ENCODE data around the gene RANBP3. TPM values are rescaled to one million over a fixed set of nuclear protein-coding genes. Genes with fewer than 3 reads are reported as not detected.

Gene RANBP3
- total and polyA plus RNA-seq, 2 of the 8 experiments (the other 6 are each of a cell fraction or from before 2014, with no cell fraction given), result 95.4 to 122 TPM

GRCh38 chr19:5908773-5909442, 69.0 kb downstream of the RANBP3 start:
- Histone ChIP-seq H3K79me2 (ENCODE audit: control insufficient read depth in 1 of 2, insufficient read depth in 2 of 2, low read length in 2 of 2) (no peaks in the 10 kb centered on the region), H4K5ac (ENCODE audit: insufficient read length, low read depth, low read length) (no peak overlapping the region), H3K79me1 (ENCODE audit: low read depth, low read length) (no peaks in the 10 kb centered on the region), H3K14ac (ENCODE audit: insufficient read length) (no peak overlapping the region), H3K4ac (replicated peaks; ENCODE audit: insufficient read length, low read depth, low read length) (no peak overlapping the region), H3K4me3 (ENCODE audit: extremely low read depth in 1 of 4, insufficient read depth in 2 of 4, low read depth in 3 of 4, low read length in 4 of 4) (no peak overlapping the region), H4K91ac (replicated peaks; ENCODE audit: insufficient read length, low read length) (no peak overlapping the region), H4K20me1 (replicated peaks in 1 of 2; ENCODE audit: control insufficient read depth in 1 of 2, insufficient read depth in 2 of 2, low read length in 2 of 2) (peaks cover 0 to 3% of the 10 kb centered on the region in 2 experiments), H2BK12ac (ENCODE audit: low read depth, low read length) (no peak overlapping the region), H3K56ac (replicated peaks; ENCODE audit: insufficient read length, low read depth, low read length) (no peak overlapping the region), H3K4me1 (replicated peaks in 1 of 4; ENCODE audit: control insufficient read depth in 3 of 4, insufficient read depth in 4 of 4, low read length in 3 of 4) (no peaks in the 10 kb centered on the region; a peak in 1 of 7 replicates), H3K27ac (ENCODE audit: low read depth, low read length) (no peak overlapping the region), H3K9ac (replicated peaks in 1 of 4; ENCODE audit: extremely low read depth in 1 of 4, low read depth in 3 of 4, low read length in 3 of 4) (no peak overlapping the region), H2BK5ac (ENCODE audit: low read depth, low read length) (no peak overlapping the region), H3K27me3 (replicated peaks in 1 of 4; ENCODE audit: control insufficient read depth in 3 of 4, extremely low read depth in 1 of 4, insufficient read depth in 3 of 4, low read length in 3 of 4) (no peaks in the 10 kb centered on the region), H3K9me3 (ENCODE audit: insufficient read depth in 2 of 2, low read depth in 1 of 2, low read length in 1 of 2) (no peaks in the 10 kb centered on the region), H2AFZ (ENCODE audit: low read length) (no peak overlapping the region), H3K36me3 (ENCODE audit: control insufficient read depth in 2 of 4, insufficient read depth in 4 of 4, low read length in 3 of 4) (no peaks in the 10 kb centered on the region), H4K8ac (ENCODE audit: extremely low read depth, insufficient read depth, low read length) (no peak overlapping the region), H2BK20ac (ENCODE audit: low read length) (no peak overlapping the region), H2BK120ac (replicated peaks; ENCODE audit: low read depth, low read length) (no peak overlapping the region), H3K4me2 (ENCODE audit: insufficient read depth in 1 of 2, low read depth in 2 of 2, low read length in 2 of 2) (no peak overlapping the region), H2AK5ac (ENCODE audit: low read depth, low read length) (no peak overlapping the region), H2BK15ac (ENCODE audit: low read length) (no peak overlapping the region), H3K23ac (ENCODE audit: insufficient read length) (no peak overlapping the region), H3K23me2 (ENCODE audit: low read depth, low read length) (peaks cover 6% of the 10 kb centered on the region), H3K18ac (ENCODE audit: extremely low read depth, low read length) (no peak overlapping the region)
- ChIA-PET POLR2A (ENCODE audit: partially characterized antibody) (no interaction called here), CTCF (ENCODE audit: partially characterized antibody) (interaction anchor here (1.2 kb wide), 1 partner anchor 105 kb away, joined by 3 read pairs; no protein-coding TSS in a partner anchor)
- FAIRE-seq (no peak), DNase-seq (ENCODE audit: low read depth in 1 of 2, low spot score in 2 of 2) (no peak)
- 92% methylated on average over 10 of the region's 14 CpGs; no CpG with 5 or more reads in 1 of the 2 experiments for WGBS, 2 experiments (ENCODE audit: extremely low coverage in 1 of 2, insufficient coverage in 1 of 2, insufficient read length in 1 of 2, insufficient replicate concordance in 2 of 2, low coverage in 1 of 2, low lambda C conversion rate in 2 of 2, missing lambda C conversion rate in 1 of 2)
- TF ChIP-seq SUZ12 (IDR thresholded peaks at IDR 0.05; ENCODE audit: low read length), result no peak
- no peak for TF ChIP-seq JUND (IDR thresholded peaks at IDR 0.05; ENCODE audit: low read length)
- TF ChIP-seq RNF2 (IDR thresholded peaks at IDR 0.05; ENCODE audit: borderline replicate concordance, low read depth, low read length, missing control alignments, poor library complexity, severe bottlenecking), result no peak
- no peak for TF ChIP-seq SIX5 (IDR thresholded peaks at IDR 0.05; ENCODE audit: low read depth, low read length)
- TF ChIP-seq BACH1 (IDR thresholded peaks at IDR 0.05; ENCODE audit: low read length), result no peak
- no peak for TF ChIP-seq TAF1 (IDR thresholded peaks at IDR 0.05; ENCODE audit: low read depth, low read length)
- TF ChIP-seq CBX5 (IDR thresholded peaks at IDR 0.05; ENCODE audit: low read depth, low read length), result no peak
- no peak for TF ChIP-seq CTCF (IDR thresholded peaks at IDR 0.05; ENCODE audit: control extremely low read depth in 1 of 3, insufficient read depth in 1 of 3, low read depth in 1 of 3, low read length in 3 of 3)
- TF ChIP-seq TCF12 (IDR thresholded peaks at IDR 0.05; ENCODE audit: low read depth, low read length), result no peak
- TF ChIP-seq SP4 (IDR thresholded peaks at IDR 0.05; ENCODE audit: low read length), result no peak

Data from H1 (cell line).